ENCODE measurements around the gene KCNQ2.
"Not testable (repeated sequence)": the region's sequence is repeated elsewhere in the genome, so short reads cannot be mapped to it uniquely, and the experiment has no call there.

Gene KCNQ2

GRCh38 chr20:63380346-63380870 lies 92.0 kb downstream of the KCNQ2 start:
- no peak for DNase-seq

GRCh38 chr20:63379872-63380271 lies 92.6 kb downstream of the KCNQ2 start:
- DNase-seq, result not testable (repeated sequence)

- DNase-seq, result no peak
These were observed 93.2 kb downstream of the KCNQ2 start for GRCh38 chr20:63379296-63379695.

GRCh38 chr20:63378626-63379025 lies 93.8 kb downstream of the KCNQ2 start:
- DNase-seq, result no peak

- DNase-seq, result no peak
These were observed 94.5 kb downstream of the KCNQ2 start for GRCh38 chr20:63377951-63378381.

GRCh38 chr20:63377256-63377941 lies 95.1 kb downstream of the KCNQ2 start:
- peak; percentile 36 for DNase-seq

GRCh38 chr20:63376283-63377250 lies 95.9 kb downstream of the KCNQ2 start:
- no peak for DNase-seq

- DNase-seq, result no peak
These were observed 97.0 kb downstream of the KCNQ2 start for GRCh38 chr20:63375438-63375837.

- no peak for DNase-seq
These were observed 98.0 kb downstream of the KCNQ2 start for GRCh38 chr20:63374504-63374903.

GRCh38 chr20:63373996-63374395 lies 98.5 kb downstream of the KCNQ2 start:
- no peak for DNase-seq

- no peak for DNase-seq
These were observed 99.2 kb downstream of the KCNQ2 start for GRCh38 chr20:63372971-63373885.

GRCh38 chr20:63371291-63371865 lies 101.1 kb downstream of the KCNQ2 start:
- DNase-seq, result no peak

GRCh38 chr20:63370618-63371187 lies 101.8 kb downstream of the KCNQ2 start:
- no peak for DNase-seq

- no peak for DNase-seq
These were observed 102.5 kb downstream of the KCNQ2 start for GRCh38 chr20:63369724-63370617.

- no peak for DNase-seq
These were observed 103.4 kb downstream of the KCNQ2 start for GRCh38 chr20:63369024-63369530.

GRCh38 chr20:63368151-63368550 lies 104.3 kb downstream of the KCNQ2 start:
- DNase-seq, result no peak

GRCh38 chr20:63367446-63368055 lies 104.9 kb downstream of the KCNQ2 start:
- no peak for DNase-seq

- DNase-seq, result peak; percentile 39
These were observed 105.8 kb downstream of the KCNQ2 start for GRCh38 chr20:63366390-63367365.

All from NCI-H82 (cell line).